ENCODE results near the gene IGHMBP2. TPM values are rescaled to one million over a fixed set of nuclear protein-coding genes. Genes with fewer than 3 reads are reported as not detected.

Gene IGHMBP2
- total RNA-seq, 1 experiment from 2014 or later = 19.3 TPM

DNA sequence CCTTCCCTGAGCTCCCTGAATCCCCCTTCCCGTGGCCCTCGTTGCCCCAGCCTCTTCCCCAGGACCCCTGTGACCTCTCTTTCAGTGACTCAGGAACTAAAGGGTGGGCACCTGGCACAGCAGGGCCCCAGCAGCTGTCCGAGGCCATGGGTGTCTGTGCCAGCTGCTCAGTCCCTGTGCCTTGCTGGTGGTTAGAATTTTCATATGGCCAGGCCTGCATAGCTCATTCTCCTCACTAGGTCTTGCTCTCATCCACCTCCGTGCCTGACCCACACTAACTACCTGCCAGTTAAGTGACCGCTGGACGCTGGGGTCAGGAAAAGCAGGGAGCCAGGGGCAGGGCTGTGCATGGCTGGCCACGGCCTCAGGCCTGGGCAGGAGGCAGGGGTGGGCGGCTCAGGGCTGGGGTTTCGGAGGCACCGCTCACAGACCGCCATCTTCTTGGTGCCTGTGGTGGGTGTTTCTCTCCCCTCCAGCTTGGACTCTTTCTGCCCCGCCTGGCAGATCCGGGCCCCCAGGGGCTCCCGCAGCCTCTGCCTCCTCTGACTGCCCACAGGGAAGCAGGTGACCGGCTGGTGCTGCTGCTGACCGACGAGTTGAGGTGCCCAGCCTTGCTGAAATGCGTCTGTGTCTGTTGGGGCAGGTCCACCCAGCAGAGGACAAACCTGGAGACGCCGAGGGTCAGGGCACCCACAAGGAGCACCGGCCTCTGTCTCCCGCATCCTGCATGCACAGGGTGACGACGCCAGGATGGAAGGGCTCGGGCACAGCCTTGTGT, 56.8 kb downstream of the IGHMBP2 start:
- RAD21 ChIA-PET (ENCODE audit: low non-redundant PET in 1 of 2, low total read pairs in 2 of 2, uncharacterized antibody in 2 of 2, unreplicated experiment in 2 of 2) = no interaction called here
- Histone ChIP-seq H2AFZ (ENCODE audit: low read depth, low read length, poor library complexity, severe bottlenecking) (no peak overlapping the region), H3K9me3 (ENCODE audit: control insufficient read depth in 1 of 2, insufficient read depth in 1 of 2, low read depth in 1 of 2, low read length in 2 of 2) (peaks cover 0 to 3% of the 10 kb centered on the region in 2 experiments; a peak in 1 of 4 replicates), H3K4me3 (replicated peaks in 1 of 2; ENCODE audit: low read depth in 1 of 2, low read length in 2 of 2) (no peak overlapping the region), H3K4me1 (ENCODE audit: control insufficient read depth in 1 of 2, insufficient read depth in 2 of 2, low read length in 2 of 2) (no peaks in the 10 kb centered on the region; a peak in 1 of 4 replicates), H3K27me3 (ENCODE audit: insufficient read depth, low read length) (no peaks in the 10 kb centered on the region), H3K9me2 (ENCODE audit: insufficient read depth) (no peaks in the 10 kb centered on the region), H3K4me2 (ENCODE audit: low read length) (no peak overlapping the region), H3K79me2 (ENCODE audit: insufficient read depth, low read length) (no peaks in the 10 kb centered on the region), H3K27ac (ENCODE audit: low read depth, low read length) (no peak overlapping the region), H4K20me1 (ENCODE audit: insufficient read depth) (no peaks in the 10 kb centered on the region), H3K9ac (ENCODE audit: low read length) (no peak overlapping the region), H3K36me3 (ENCODE audit: control insufficient read depth in 1 of 2, insufficient read depth in 2 of 2, low read length in 2 of 2) (no peaks in the 10 kb centered on the region)
- ATAC-seq = no peak
- TF ChIP-seq, protein P1, sequence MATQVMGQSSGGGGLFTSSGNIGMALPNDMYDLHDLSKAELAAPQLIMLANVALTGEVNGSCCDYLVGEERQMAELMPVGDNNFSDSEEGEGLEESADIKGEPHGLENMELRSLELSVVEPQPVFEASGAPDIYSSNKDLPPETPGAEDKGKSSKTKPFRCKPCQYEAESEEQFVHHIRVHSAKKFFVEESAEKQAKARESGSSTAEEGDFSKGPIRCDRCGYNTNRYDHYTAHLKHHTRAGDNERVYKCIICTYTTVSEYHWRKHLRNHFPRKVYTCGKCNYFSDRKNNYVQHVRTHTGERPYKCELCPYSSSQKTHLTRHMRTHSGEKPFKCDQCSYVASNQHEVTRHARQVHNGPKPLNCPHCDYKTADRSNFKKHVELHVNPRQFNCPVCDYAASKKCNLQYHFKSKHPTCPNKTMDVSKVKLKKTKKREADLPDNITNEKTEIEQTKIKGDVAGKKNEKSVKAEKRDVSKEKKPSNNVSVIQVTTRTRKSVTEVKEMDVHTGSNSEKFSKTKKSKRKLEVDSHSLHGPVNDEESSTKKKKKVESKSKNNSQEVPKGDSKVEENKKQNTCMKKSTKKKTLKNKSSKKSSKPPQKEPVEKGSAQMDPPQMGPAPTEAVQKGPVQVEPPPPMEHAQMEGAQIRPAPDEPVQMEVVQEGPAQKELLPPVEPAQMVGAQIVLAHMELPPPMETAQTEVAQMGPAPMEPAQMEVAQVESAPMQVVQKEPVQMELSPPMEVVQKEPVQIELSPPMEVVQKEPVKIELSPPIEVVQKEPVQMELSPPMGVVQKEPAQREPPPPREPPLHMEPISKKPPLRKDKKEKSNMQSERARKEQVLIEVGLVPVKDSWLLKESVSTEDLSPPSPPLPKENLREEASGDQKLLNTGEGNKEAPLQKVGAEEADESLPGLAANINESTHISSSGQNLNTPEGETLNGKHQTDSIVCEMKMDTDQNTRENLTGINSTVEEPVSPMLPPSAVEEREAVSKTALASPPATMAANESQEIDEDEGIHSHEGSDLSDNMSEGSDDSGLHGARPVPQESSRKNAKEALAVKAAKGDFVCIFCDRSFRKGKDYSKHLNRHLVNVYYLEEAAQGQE (IDR thresholded peaks at IDR 0.05; ENCODE audit: low read depth) = no peak
- no peak for TF ChIP-seq EGR1 (IDR thresholded peaks at IDR 0.05; ENCODE audit: low read depth)
- TF ChIP-seq SRF (IDR thresholded peaks at IDR 0.05; ENCODE audit: low read depth) = no peak
- TF ChIP-seq CBX3 (IDR thresholded peaks at IDR 0.05; ENCODE audit: low read depth) = no peak
- TF ChIP-seq FOSL1 (IDR thresholded peaks at IDR 0.05; ENCODE audit: low read depth) = no peak
- TF ChIP-seq MAX (IDR thresholded peaks at IDR 0.05) = no peak
- TF ChIP-seq, protein P2, sequence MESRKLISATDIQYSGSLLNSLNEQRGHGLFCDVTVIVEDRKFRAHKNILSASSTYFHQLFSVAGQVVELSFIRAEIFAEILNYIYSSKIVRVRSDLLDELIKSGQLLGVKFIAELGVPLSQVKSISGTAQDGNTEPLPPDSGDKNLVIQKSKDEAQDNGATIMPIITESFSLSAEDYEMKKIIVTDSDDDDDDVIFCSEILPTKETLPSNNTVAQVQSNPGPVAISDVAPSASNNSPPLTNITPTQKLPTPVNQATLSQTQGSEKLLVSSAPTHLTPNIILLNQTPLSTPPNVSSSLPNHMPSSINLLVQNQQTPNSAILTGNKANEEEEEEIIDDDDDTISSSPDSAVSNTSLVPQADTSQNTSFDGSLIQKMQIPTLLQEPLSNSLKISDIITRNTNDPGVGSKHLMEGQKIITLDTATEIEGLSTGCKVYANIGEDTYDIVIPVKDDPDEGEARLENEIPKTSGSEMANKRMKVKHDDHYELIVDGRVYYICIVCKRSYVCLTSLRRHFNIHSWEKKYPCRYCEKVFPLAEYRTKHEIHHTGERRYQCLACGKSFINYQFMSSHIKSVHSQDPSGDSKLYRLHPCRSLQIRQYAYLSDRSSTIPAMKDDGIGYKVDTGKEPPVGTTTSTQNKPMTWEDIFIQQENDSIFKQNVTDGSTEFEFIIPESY (IDR thresholded peaks at IDR 0.05; ENCODE audit: extremely low read depth, insufficient replicate concordance, low read length) = no peak
- no peak for TF ChIP-seq POLR2A (IDR thresholded peaks at IDR 0.05; ENCODE audit: borderline replicate concordance, extremely low read depth, insufficient read depth, insufficient read length)
- no peak for TF ChIP-seq SIN3A (IDR thresholded peaks at IDR 0.05; ENCODE audit: low read depth)
- no peak for TF ChIP-seq EZH2phosphoT487 (IDR thresholded peaks at IDR 0.05; ENCODE audit: borderline replicate concordance)
- no peak for TF ChIP-seq JUND (IDR thresholded peaks at IDR 0.05)
- no peak for TF ChIP-seq ELF1 (IDR thresholded peaks at IDR 0.05; ENCODE audit: borderline replicate concordance, low read depth)
- no peak for TF ChIP-seq EZH2 (IDR thresholded peaks at IDR 0.05)
- no peak for TF ChIP-seq SP1 (IDR thresholded peaks at IDR 0.05; ENCODE audit: low read depth)
- TF ChIP-seq YY1 (IDR thresholded peaks at IDR 0.05; ENCODE audit: extremely low read depth, insufficient replicate concordance, low read depth, low read length) = no peak
- TF ChIP-seq, protein P3, sequence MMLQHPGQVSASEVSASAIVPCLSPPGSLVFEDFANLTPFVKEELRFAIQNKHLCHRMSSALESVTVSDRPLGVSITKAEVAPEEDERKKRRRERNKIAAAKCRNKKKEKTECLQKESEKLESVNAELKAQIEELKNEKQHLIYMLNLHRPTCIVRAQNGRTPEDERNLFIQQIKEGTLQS (IDR thresholded peaks at IDR 0.05) = no peak
- no peak for TF ChIP-seq ZNF274 (IDR thresholded peaks at IDR 0.05; ENCODE audit: low read depth, low read length)
- no peak for TF ChIP-seq TCF7L2 (IDR thresholded peaks at IDR 0.05; ENCODE audit: borderline replicate concordance, extremely low read depth, insufficient read depth, insufficient read length)
- no peak for TF ChIP-seq ZFX (IDR thresholded peaks at IDR 0.05)
- POLR2A ChIA-PET = no interaction called here
- CTCF ChIA-PET = interaction anchor here (1.2 kb wide), 1 partner anchor 84 kb away, joined by 3 read pairs; no protein-coding TSS in a partner anchor
- intact Hi-C loops (cut with micrococcal nuclease) = no loop called here
- no TSS peak for BruUV-seq (replicated peaks)
- no peak for DNase-seq (ENCODE audit: low read depth, low spot score)

Measured in HCT116 (cell line).